ENCODE data around the gene REPS2. TPM values are rescaled to one million over a fixed set of nuclear protein-coding genes. Genes with fewer than 3 reads are reported as not detected.
"Not testable (repeated sequence)": the region's sequence is repeated elsewhere in the genome, so short reads cannot be mapped to it uniquely, and the experiment has no call there.

REPS2 gene
- total RNA-seq, 4 donors from 2014 or later: 3.6 to 8.7 (median 5.6) TPM

GRCh38 chrX:16963216-16963615 lies 16.8 kb downstream of the REPS2 start:
- Histone ChIP-seq H3K4me1 (no peaks in the 10 kb centered on the region), H3K36me3 (no peaks in the 10 kb centered on the region), H3K27ac (no peak overlapping the region), H3K27me3 (no peaks in the 10 kb centered on the region), H3K9me3 (no peaks in the 10 kb centered on the region), H3K4me3 (no peak overlapping the region)
- TF ChIP-seq CTCF (IDR thresholded peaks at IDR 0.05) (no peak), POLR2A (IDR thresholded peaks at IDR 0.05) (no peak)
- no peak for DNase-seq

GRCh38 chrX:16964976-16965375 lies 18.5 kb downstream of the REPS2 start:
- not testable (repeated sequence) for H3K36me3 ChIP-seq, H3K9me3 ChIP-seq, H3K27me3 ChIP-seq, H3K27ac ChIP-seq, H3K4me3 ChIP-seq, DNase-seq, H3K4me1 ChIP-seq

GRCh38 chrX:16966752-16967448 lies 20.4 kb downstream of the REPS2 start:
- Histone ChIP-seq H3K4me3 (no peak overlapping the region), H3K9me3 (no peaks in the 10 kb centered on the region), H3K27ac (no peak overlapping the region), H3K36me3 (no peaks in the 10 kb centered on the region), H3K27me3 (no peaks in the 10 kb centered on the region), H3K4me1 (no peaks in the 10 kb centered on the region)
- DNase-seq: no peak
- TF ChIP-seq CTCF (IDR thresholded peaks at IDR 0.05): no peak
- no peak for TF ChIP-seq POLR2A (IDR thresholded peaks at IDR 0.05)

GRCh38 chrX:16968753-16969152 lies 22.3 kb downstream of the REPS2 start:
- H3K36me3 ChIP-seq, H3K9me3 ChIP-seq, DNase-seq, H3K4me1 ChIP-seq, H3K27me3 ChIP-seq, H3K4me3 ChIP-seq, H3K27ac ChIP-seq: not testable (repeated sequence)

- no peak overlapping the region for H3K4me3 ChIP-seq
- no peak overlapping the region for H3K27ac ChIP-seq
- no peaks in the 10 kb centered on the region for H3K36me3 ChIP-seq
- no peaks in the 10 kb centered on the region for H3K9me3 ChIP-seq
- H3K4me1 ChIP-seq: no peaks in the 10 kb centered on the region
- TF ChIP-seq CTCF (IDR thresholded peaks at IDR 0.05): no peak
- TF ChIP-seq POLR2A (IDR thresholded peaks at IDR 0.05): no peak
- H3K27me3 ChIP-seq: no peaks in the 10 kb centered on the region
- DNase-seq: no peak
These were observed 24.5 kb downstream of the REPS2 start for GRCh38 chrX:16970977-16971376.

GRCh38 chrX:16971694-16972093 lies 25.2 kb downstream of the REPS2 start:
- no peaks in the 10 kb centered on the region for H3K27me3 ChIP-seq
- H3K4me1 ChIP-seq: no peaks in the 10 kb centered on the region
- H3K27ac ChIP-seq: no peak overlapping the region
- H3K9me3 ChIP-seq: no peaks in the 10 kb centered on the region
- DNase-seq: no peak
- H3K36me3 ChIP-seq: no peaks in the 10 kb centered on the region
- TF ChIP-seq CTCF (IDR thresholded peaks at IDR 0.05): no peak
- TF ChIP-seq POLR2A (IDR thresholded peaks at IDR 0.05): no peak
- no peak overlapping the region for H3K4me3 ChIP-seq

- H3K27me3 ChIP-seq: no peaks in the 10 kb centered on the region
- no peaks in the 10 kb centered on the region for H3K9me3 ChIP-seq
- no peak for DNase-seq
- no peaks in the 10 kb centered on the region for H3K4me1 ChIP-seq
- no peak overlapping the region for H3K4me3 ChIP-seq
- TF ChIP-seq CTCF (IDR thresholded peaks at IDR 0.05): no peak
- TF ChIP-seq POLR2A (IDR thresholded peaks at IDR 0.05): no peak
- no peak overlapping the region for H3K27ac ChIP-seq
- no peaks in the 10 kb centered on the region for H3K36me3 ChIP-seq
These were observed 28.8 kb downstream of the REPS2 start for GRCh38 chrX:16975233-16975632.
